Motor neuron (in vitro differentiated cells): ENCODE data around the gene KATNAL1. TPM values are rescaled to one million over a fixed set of nuclear protein-coding genes. Genes with fewer than 3 reads are reported as not detected.

Experiments used
- ATAC-seq, 8 experiments: fragments of 200-7000 bp; cut with Tn5 transposase; replicated peaks in 6 of 8; 2 replicates each; pipeline ENCODE4 v1.8.0; 2021; ENCODE audit warnings: mild to moderate bottlenecking in 8 of 8, moderate library complexity in 8 of 8
- H3K27ac ChIP-seq, 2 donors: fragments of 250-450 bp; sonication (Bioruptor Pico); 2 replicates each; pipeline ENCODE4 v1.9.0; 2021; ENCODE audit warnings: antibody characterized with exemption in 2 of 2, mild to moderate bottlenecking in 2 of 2, moderate library complexity in 1 of 2
- H3K4me1 ChIP-seq, 2 donors: fragments of 250-450 bp; sonication (Bioruptor Pico); replicated peaks in 1 of 2; 2 replicates each; pipeline ENCODE4 v1.6.1; 2021; ENCODE audit warnings: antibody characterized with exemption in 2 of 2, mild to moderate bottlenecking in 2 of 2, moderate library complexity in 1 of 2
- H3K4me3 ChIP-seq, 5 donors: fragments of 250-450 bp; sonication (Bioruptor Pico); 2 replicates each; pipeline ENCODE4 v1.9.0; 2021; ENCODE audit warnings: antibody characterized with exemption in 5 of 5, mild to moderate bottlenecking in 5 of 5, moderate library complexity in 4 of 5
- WGBS, 10 experiments: fragments of 450-650 bp; shearing (Covaris generic); methylation state at CpG; one replicate each; pipeline ENCODE4 v1.0.0; 2022; 5-methylcytosine and 5-hydroxymethylcytosine counted together
- in situ Hi-C, 9 experiments: fragments of 400-800 bp; cut with MboI; loops; one replicate each; pipeline ENCODE4 v1.15.0; 2021; ENCODE audit warnings: low sequenced_read_pairs in 9 of 9, low pct_unique_long_range_greater_than_20kb in 2 of 9; ENCODE audit not compliant: unreplicated experiment in 9 of 9
- total RNA-seq, 8 experiments: library from RNA; unstranded; fragments of 300-600 nt; gene quantifications; 2 replicates each; pipeline versions ENCODE4 v1.2.3 to v1.2.4, GENCODE V29; 2022

The KATNAL1 gene
- total RNA-seq, 8 experiments from 2014 or later = 5.2 to 46.6 (median 36.6) TPM

DNA sequence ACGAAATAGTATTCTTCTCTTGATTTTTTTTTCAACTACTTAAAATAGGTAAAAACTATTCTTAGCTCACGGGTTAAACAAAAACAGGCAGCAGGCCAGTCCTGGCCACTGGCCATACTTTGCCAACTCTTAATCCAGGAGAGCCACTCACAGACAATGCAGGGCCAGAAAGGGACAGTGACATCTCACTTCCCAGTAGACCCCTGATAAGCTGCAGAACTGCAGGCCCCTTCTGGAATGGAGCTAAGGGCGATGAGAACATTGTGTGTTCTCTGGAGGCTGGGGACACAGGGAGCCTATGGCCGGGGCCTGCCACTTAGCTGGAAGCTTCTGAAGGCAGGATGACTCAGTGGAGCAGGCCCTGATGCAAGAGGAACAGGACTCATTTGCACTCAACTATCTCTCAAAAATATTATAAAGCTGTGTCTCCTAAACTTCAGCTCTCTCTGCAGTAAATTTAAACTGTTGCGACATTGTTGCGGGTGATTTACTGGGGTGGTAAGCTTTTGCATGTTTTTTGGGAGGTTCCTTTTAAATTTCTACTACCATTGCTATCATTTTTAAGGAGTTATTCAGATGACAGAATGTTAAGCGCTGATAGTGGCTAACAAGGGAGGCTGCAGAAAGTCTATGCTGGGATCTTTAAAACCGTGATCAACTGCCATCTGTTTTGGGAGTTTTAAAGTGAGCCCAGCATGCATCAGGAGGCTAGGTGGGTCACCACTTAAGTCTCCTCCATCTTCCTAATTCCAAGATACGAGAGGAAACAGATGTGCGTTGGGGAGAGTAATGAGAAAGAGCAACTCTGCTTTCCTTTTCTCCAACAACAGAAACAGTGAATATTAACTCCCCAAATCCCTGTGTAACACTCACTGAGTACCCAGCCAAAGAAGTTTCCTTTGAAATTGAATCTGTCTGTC is 33.2 kb upstream of the KATNAL1 start:
- no peak overlapping the region for H3K4me3 ChIP-seq
- no peak overlapping the region for H3K27ac ChIP-seq
- peaks cover 8 to 28% of the 10 kb centered on the region in 2 donors for H3K4me1 ChIP-seq
- in situ Hi-C loops = loop anchor here in 1 of 9 experiments (25.0 kb wide), 1 partner anchor 203 kb away; no protein-coding TSS in a partner anchor
- ATAC-seq = peak; percentile 25 to 85 (median 70)
- WGBS, 10 experiments = 3 to 96% (median 81%) methylated on average over 3 to 9 of the region's 10 CpGs; no CpG with 5 or more reads in 1 of the 10 experiments

DNA sequence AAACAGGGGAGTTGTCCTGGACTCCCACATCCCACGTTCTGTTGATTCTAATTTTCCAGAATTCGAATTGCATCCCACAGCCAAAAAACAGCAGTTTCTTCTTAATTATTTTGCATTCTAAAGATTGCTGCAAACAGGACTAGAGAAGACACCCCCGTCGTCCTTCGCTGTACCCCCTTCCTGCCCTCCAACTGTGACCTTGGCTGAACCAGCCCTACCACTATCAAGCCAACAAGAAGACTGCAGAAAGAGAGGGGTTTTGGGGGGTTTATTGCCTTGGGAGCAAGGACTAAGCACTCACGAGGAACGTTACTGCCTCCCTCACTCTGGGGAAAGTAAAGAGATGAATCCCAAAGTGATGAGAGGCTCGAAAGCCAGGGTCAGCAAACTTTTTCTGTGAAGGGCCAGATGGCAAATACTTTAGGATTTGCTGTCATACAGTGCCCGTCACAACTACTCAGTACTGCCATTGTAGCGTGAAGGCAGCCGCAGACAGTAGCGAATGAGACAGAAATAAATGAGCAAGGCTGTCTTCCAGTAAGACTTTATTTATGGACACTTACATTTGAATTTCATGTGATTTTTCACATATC is 32.5 kb upstream of the KATNAL1 start:
- in situ Hi-C loops = loop anchor here in 1 of 9 experiments (25.0 kb wide), 1 partner anchor 203 kb away; no protein-coding TSS in a partner anchor
- ATAC-seq = peak in 1 of 8 experiments; percentile 3
- Histone ChIP-seq H3K4me1 (peaks cover 8 to 28% of the 10 kb centered on the region in 2 donors), H3K4me3 (no peak overlapping the region), H3K27ac (no peak overlapping the region)
- WGBS, 10 experiments = 21 to 89% (median 78%) methylated on average over 1 to 12 of the region's 12 CpGs; no CpG with 5 or more reads in 1 of the 10 experiments

DNA sequence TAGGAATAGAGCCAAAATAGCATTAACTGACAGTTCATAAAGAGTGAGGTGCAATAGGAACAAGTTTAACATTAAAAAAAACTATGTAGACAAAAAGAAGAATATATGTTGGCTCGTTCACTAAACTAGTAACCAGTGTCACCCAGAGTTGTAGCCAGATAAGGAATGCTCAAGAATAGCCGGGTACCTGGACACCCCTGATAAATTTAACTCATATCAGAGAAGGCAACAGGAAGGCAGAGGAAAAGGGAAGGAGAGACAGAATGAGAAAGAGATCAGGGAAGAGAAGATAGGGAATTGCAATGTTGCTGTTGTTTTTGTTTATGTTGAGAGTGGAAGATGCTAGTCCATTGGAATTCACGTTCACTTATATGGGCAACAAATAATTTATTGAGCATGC is 31.6 kb upstream of the KATNAL1 start:
- 74 to 100% (median 93%) methylated on average over 1 to 3 of the region's 3 CpGs for WGBS, 10 experiments
- in situ Hi-C loops = loop anchor here in 1 of 9 experiments (25.0 kb wide), 1 partner anchor 202 kb away; no protein-coding TSS in a partner anchor
- ATAC-seq = no peak
- Histone ChIP-seq H3K4me1 (peaks cover 8 to 33% of the 10 kb centered on the region in 2 donors), H3K27ac (no peak overlapping the region), H3K4me3 (no peak overlapping the region)

- no peak overlapping the region for H3K4me3 ChIP-seq
- in situ Hi-C loops = loop anchor here in 1 of 9 experiments (25.0 kb wide), 1 partner anchor 201 kb away; no protein-coding TSS in a partner anchor
- H3K27ac ChIP-seq = no peak overlapping the region
- WGBS, 10 experiments = 40 to 100% (median 100%) methylated on average over 1 to 5 of the region's 6 CpGs; no CpG with 5 or more reads in 3 of the 10 experiments
- ATAC-seq = no peak
- H3K4me1 ChIP-seq = peaks cover 13 to 39% of the 10 kb centered on the region in 2 donors
These were observed 31.0 kb upstream of the KATNAL1 start for GRCh38 chr13:30338331-30338851.

DNA sequence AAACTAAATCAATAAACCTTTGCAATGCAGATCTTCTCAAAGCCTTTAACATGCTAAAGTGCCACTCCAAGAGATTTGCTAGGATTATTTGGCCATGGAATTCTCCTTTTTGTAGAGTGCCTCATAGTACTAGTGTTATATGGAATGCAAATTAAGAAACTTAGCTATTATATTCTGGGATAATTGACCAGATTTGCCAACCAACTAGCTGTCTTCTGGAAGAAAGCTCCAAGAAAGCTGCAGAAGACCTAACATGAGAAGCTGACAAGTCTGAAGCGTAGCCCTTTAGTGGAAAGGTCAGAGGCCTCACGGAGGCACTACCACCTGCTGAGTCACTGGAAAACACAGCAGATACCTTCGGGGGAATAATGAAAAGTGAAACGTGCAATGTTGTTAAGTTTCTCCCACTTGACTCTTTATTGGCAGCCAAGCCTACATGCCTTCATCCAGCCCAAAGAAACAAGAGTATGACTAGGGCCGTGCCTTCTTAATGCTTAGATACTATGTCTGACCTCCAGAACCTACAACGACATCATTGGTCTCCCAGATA is 29.8 kb upstream of the KATNAL1 start:
- Histone ChIP-seq H3K4me3 (no peak overlapping the region), H3K4me1 (peaks cover 10 to 46% of the 10 kb centered on the region in 2 donors), H3K27ac (no peak overlapping the region)
- ATAC-seq = no peak
- WGBS, 10 experiments = 29 to 100% (median 66%) methylated on average over 1 to 5 of the region's 6 CpGs
- in situ Hi-C loops = loop anchor here in 1 of 9 experiments (25.0 kb wide), 1 partner anchor 200 kb away; no protein-coding TSS in a partner anchor

- Histone ChIP-seq H3K4me3 (no peak overlapping the region), H3K4me1 (peaks cover 6 to 36% of the 10 kb centered on the region in 2 donors), H3K27ac (no peak overlapping the region)
- WGBS, 10 experiments = 62 to 100% (median 87%) methylated on average over 2 to 10 of the region's 13 CpGs; no CpG with 5 or more reads in 1 of the 10 experiments
- in situ Hi-C loops = loop anchor here in 1 of 9 experiments (25.0 kb wide), 1 partner anchor 198 kb away; no protein-coding TSS in a partner anchor
- peak in 2 of 8 experiments; percentile 7 to 53 for ATAC-seq
These were observed 27.5 kb upstream of the KATNAL1 start for GRCh38 chr13:30334663-30335386.

- Histone ChIP-seq H3K27ac (no peak overlapping the region), H3K4me1 (peaks cover 6 to 35% of the 10 kb centered on the region in 2 donors), H3K4me3 (no peak overlapping the region)
- WGBS, 10 experiments = 28 to 100% (median 74%) methylated on average over 2 to 3 of the region's 3 CpGs
- in situ Hi-C loops = loop anchor here in 1 of 9 experiments (25.0 kb wide), 1 partner anchor 196 kb away; no protein-coding TSS in a partner anchor
- ATAC-seq = peak in 5 of 8 experiments; percentile 18 to 92 (median 84)
These were observed 26.3 kb upstream of the KATNAL1 start for GRCh38 chr13:30333616-30334015.

DNA sequence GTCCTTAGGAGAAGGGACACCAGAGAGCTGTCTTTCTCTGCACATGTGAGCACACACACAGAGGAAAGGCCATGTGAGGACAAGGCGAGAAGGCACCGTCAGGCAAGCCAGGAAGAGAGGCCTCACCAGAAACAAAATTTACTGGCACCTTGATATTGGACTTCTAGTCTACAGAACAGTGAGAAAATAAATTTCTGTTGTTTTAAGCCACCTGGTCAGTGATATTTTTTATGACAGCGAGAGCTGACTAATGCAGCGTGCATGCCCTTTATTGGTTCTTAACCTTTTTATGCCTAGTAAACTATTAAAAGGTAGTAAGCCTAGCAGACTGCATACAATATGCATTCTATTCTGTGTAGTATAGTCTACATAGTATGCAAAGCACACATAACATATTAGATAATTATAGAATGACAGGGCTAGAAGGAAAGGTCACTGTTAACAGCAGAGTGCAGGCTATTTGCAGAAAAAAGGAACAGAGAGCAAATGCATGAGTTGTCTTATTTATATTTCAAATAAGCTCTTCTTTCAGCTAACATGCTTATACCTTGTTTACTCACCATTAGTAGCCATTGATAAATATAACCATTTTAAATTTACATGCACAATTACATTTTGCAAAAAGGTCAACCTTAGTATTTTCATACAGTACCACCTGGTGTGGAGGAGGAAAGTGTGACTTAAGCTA is 25.2 kb upstream of the KATNAL1 start:
- Histone ChIP-seq H3K4me3 (no peak overlapping the region), H3K4me1 (peaks cover 6 to 35% of the 10 kb centered on the region in 2 donors), H3K27ac (no peak overlapping the region)
- in situ Hi-C loops = loop anchor here in 1 of 9 experiments (25.0 kb wide), 1 partner anchor 195 kb away; no protein-coding TSS in a partner anchor
- 71 to 100% (median 94%) methylated on average over 1 to 4 of the region's 4 CpGs; no CpG with 5 or more reads in 3 of the 10 experiments for whole genome bisulfite sequencing, 10 experiments
- ATAC-seq = peak in 5 of 8 experiments; percentile 47 to 77 (median 55)

GRCh38 chr13:30331331-30331771 is 24.0 kb upstream of the KATNAL1 start:
- ATAC-seq = peak in 4 of 8 experiments; percentile 43 to 96 (median 87)
- no peak overlapping the region for H3K27ac ChIP-seq
- H3K4me3 ChIP-seq = no peak overlapping the region
- peaks cover 6 to 24% of the 10 kb centered on the region in 2 donors for H3K4me1 ChIP-seq
- in situ Hi-C loops = loop anchor here in 1 of 9 experiments (25.0 kb wide), 1 partner anchor 194 kb away; no protein-coding TSS in a partner anchor
- WGBS, 10 experiments = 18 to 95% (median 80%) methylated on average over 1 to 5 of the region's 5 CpGs; no CpG with 5 or more reads in 4 of the 10 experiments

GRCh38 chr13:30329009-30329585 is 21.7 kb upstream of the KATNAL1 start:
- in situ Hi-C loops = loop anchor here in 1 of 9 experiments (25.0 kb wide), 1 partner anchor 192 kb away; no protein-coding TSS in a partner anchor
- no peak for ATAC-seq
- 25 to 100% (median 87%) methylated on average over 1 to 2 of the region's 2 CpGs; no CpG with 5 or more reads in 2 of the 10 experiments for WGBS, 10 experiments

DNA sequence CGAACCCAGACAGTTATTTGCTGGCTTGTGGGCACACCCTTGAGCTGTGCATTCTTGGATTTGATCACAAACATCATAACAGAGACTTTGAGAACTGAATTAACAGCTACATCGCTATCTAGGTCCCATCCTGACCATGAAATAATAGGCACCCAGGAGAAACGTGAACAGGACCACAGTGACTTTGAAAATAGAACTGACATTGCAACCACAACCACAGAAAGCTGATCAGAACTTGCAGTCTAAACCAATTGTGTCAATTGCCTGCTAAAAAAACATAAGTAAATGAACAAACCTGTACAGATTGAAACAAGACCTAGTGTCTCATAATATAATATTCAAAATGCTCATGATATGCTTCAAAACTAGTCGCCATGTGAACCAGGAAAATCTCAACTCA is 18.3 kb upstream of the KATNAL1 start:
- no peak for ATAC-seq
- in situ Hi-C loops = loop anchor here in 1 of 9 experiments (25.0 kb wide), 1 partner anchor 188 kb away; no protein-coding TSS in a partner anchor
- no peak overlapping the region for H3K27ac ChIP-seq
- H3K4me3 ChIP-seq = no peak overlapping the region
- H3K4me1 ChIP-seq = no peaks in the 10 kb centered on the region
- WGBS, 10 experiments = 27 to 100% (median 78%) methylated on average over 1 to 4 of the region's 4 CpGs

More at GRCh38 chr13:30329009-30329585, 21.7 kb upstream of the KATNAL1 start:
- H3K27ac ChIP-seq = no peak overlapping the region
- H3K4me3 ChIP-seq = no peak overlapping the region
- H3K4me1 ChIP-seq = peaks cover 6 to 19% of the 10 kb centered on the region in 2 donors
